Renal pelvis (tissue), 4 donors: ENCODE measurements around the gene PLCL1. TPM values are rescaled to one million over a fixed set of nuclear protein-coding genes. Genes with fewer than 3 reads are reported as not detected.

ENCODE experiments used
- DNase-seq: peaks from one replicate; pipeline ENCODE4 v3.0.0-alpha.2; 2013
- polyA plus RNA-seq, 3 donors: library from polyadenylated mRNA; unstranded; fragments of 120-200 nt; gene quantifications; one replicate each; pipeline ENCODE4 v1.2.1, GENCODE V29; 2013; ENCODE audit not compliant: insufficient read length in 3 of 3

The PLCL1 gene
- polyA plus RNA-seq, 3 donors = 13.9 to 16.6 (median 14.2) TPM

- DNase-seq = no peak
Measured at GRCh38 chr2:198053776-198054175, 249.4 kb downstream of the PLCL1 start.

- DNase-seq = no peak
Measured at GRCh38 chr2:198054299-198054698, 249.9 kb downstream of the PLCL1 start.

GRCh38 chr2:198055716-198056115 is 251.3 kb downstream of the PLCL1 start:
- no peak for DNase-seq

GRCh38 chr2:198056836-198057235 is 252.4 kb downstream of the PLCL1 start:
- no peak for DNase-seq

- no peak for DNase-seq
Measured at GRCh38 chr2:198059800-198060199, 255.4 kb downstream of the PLCL1 start.

GRCh38 chr2:198060277-198060676 is 255.9 kb downstream of the PLCL1 start:
- DNase-seq = no peak

GRCh38 chr2:198062826-198063225 is 258.4 kb downstream of the PLCL1 start:
- no peak for DNase-seq

- DNase-seq = no peak
Measured at GRCh38 chr2:198063242-198063641, 258.8 kb downstream of the PLCL1 start.

GRCh38 chr2:198065322-198065721 is 260.9 kb downstream of the PLCL1 start:
- DNase-seq = no peak

- DNase-seq = no peak
Measured at GRCh38 chr2:198066597-198066996, 262.2 kb downstream of the PLCL1 start.

- DNase-seq = no peak
Measured at GRCh38 chr2:198072655-198073054, 268.3 kb downstream of the PLCL1 start.

- no peak for DNase-seq
Measured at GRCh38 chr2:198073253-198073652, 268.9 kb downstream of the PLCL1 start.

- no peak for DNase-seq
Measured at GRCh38 chr2:198077477-198077876, 273.1 kb downstream of the PLCL1 start.

- DNase-seq = no peak
Measured at GRCh38 chr2:198080879-198081765, 276.7 kb downstream of the PLCL1 start.

- no peak for DNase-seq
Measured at GRCh38 chr2:198084156-198084555, 279.8 kb downstream of the PLCL1 start.

- no peak for DNase-seq
Measured at GRCh38 chr2:198096002-198096401, 291.6 kb downstream of the PLCL1 start.

- no peak for DNase-seq
Measured at GRCh38 chr2:198096965-198097364, 292.6 kb downstream of the PLCL1 start.

- DNase-seq = no peak
Measured at GRCh38 chr2:198097630-198098029, 293.2 kb downstream of the PLCL1 start.

GRCh38 chr2:198098386-198098785 is 294.0 kb downstream of the PLCL1 start:
- no peak for DNase-seq

GRCh38 chr2:198098918-198099317 is 294.5 kb downstream of the PLCL1 start:
- DNase-seq = no peak

GRCh38 chr2:198100346-198100745 is 296.0 kb downstream of the PLCL1 start:
- no peak for DNase-seq

GRCh38 chr2:198101688-198102087 is 297.3 kb downstream of the PLCL1 start:
- DNase-seq = no peak

GRCh38 chr2:198102120-198102519 is 297.7 kb downstream of the PLCL1 start:
- no peak for DNase-seq

- no peak for DNase-seq
Measured at GRCh38 chr2:198102856-198103255, 298.5 kb downstream of the PLCL1 start.
